Stimulated activated CD8-positive, alpha-beta memory T cell treated with anti-CD3 and anti-CD28 coated beads, Interleukin-15, amount 100 ng/mL, for 48 hours (primary cell): ENCODE results near the gene SLC44A5.
"Not testable (repeated sequence)": the region's sequence is repeated elsewhere in the genome, so short reads cannot be mapped to it uniquely, and the experiment has no call there.

ENCODE experiments used
- DNase-seq, 2 donors: peaks; one replicate each; pipeline ENCODE4 v3.0.0-alpha.2; 2020; ENCODE audit warnings: low read depth in 2 of 2

SLC44A5 gene

DNA sequence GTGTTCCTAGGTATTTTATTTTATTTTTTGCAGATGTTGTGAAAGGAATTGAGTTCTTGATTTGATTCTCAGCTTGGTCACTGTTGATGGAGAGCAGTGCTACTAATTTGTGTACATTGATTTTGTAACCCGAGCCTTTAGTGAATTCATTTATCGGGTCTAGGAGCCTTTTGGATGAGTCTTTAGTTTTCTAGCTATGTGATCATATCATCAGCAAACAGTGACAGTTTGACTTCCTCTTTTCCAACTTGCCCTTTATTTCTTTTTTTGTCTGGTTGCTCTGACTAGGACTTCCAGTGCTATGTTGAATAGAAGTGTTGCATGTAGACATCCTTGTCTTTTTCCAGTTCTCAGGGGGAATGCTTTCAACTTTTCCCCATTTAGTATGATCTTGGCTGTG is 337.8 kb downstream of the SLC44A5 start:
- DNase-seq, result no peak

DNA sequence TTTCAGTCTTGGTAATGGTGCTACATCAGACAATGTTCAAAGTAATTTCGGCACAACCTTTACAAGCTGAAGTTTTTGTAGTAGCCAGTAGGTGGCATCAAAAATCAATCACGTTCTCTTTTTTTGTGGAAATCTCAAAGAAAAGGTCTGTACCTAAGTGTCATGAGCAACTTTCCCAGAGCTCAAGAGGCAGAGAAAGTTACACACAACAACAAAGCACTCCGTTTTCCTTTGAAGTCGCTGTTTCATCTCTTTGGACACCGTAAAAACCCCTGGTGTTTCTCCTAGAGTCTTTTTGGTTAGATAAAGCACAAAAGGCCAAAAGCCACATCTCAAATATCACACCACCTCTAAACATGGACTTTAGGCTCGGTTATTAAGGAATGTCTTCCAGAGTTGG is 345.1 kb downstream of the SLC44A5 start:
- no peak for DNase-seq

DNA sequence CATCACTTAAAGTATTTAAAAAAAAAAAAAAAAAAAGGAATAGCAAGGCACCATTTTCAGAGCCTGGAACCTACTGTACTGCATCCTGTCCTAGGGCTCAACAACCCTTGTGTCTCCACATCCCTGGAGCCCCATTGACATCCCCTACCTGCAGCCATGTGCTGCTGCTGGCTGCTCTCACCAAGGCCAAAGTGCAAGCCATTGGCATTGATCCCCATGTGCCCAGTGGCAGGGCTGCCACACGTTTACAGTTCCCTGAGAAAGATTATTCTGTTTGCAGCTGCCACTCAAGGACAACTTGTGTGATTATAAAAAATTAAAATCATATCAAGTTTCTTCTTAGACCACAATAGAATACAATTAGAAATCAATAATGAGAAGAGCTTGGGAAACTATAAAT is 346.8 kb downstream of the SLC44A5 start:
- no peak for DNase-seq

DNA sequence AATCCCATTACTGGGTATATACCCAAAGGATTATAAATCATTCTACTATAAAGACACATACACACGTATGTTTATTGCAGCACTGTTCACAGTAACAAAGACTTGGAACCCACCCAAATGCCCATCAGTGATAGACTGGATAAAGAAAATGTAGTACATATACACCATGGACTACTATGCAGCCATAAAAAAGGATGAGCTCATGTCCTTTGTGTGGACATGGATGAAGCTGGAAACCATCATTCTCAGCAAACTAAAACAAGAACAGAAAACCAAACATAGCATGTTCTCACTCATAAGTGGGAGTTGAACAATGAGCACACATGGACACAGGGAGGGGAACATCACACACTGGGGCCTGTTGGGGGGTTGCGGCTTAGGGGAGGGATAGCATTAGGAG is 347.3 kb downstream of the SLC44A5 start:
- not testable (repeated sequence) for DNase-seq

DNA sequence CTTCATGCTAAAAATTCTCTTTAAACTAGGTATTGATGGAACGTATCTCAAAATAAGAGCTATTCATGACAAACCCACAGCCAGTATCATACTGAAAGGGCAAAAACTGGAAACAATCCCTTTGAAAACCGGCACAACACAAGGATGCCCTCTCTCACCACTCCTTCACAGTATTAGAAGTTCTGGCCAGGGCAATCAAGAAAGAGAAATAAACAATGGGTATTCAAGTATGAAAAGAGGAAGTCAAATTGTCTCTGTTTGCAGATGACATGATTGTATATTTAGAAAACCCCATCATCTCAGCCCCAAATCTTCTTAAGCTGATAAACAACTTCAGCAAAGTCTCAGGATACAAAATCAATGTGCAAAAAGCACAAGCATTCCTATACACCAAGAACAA is 349.0 kb downstream of the SLC44A5 start:
- not testable (repeated sequence) for DNase-seq

DNA sequence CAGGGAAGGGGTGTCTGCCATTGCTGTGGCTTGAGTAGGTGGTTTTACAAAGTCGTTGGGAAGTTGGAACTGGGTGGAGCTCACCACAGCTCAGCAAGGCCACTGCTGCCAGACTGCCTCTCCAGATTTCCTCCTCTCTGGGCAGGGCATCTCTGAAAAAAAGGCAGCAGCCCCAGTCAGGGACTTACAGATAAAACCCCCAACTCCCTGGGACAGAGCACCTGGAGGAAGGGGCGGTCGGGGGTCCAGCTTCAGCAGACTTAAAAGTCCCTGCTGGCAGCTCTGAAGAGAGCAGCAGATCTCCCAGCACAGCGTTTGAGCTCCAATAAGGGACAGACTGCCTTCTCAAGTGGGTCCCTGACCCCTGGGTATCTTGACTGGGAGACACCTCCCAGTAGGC is 352.6 kb downstream of the SLC44A5 start:
- no peak for DNase-seq

DNA sequence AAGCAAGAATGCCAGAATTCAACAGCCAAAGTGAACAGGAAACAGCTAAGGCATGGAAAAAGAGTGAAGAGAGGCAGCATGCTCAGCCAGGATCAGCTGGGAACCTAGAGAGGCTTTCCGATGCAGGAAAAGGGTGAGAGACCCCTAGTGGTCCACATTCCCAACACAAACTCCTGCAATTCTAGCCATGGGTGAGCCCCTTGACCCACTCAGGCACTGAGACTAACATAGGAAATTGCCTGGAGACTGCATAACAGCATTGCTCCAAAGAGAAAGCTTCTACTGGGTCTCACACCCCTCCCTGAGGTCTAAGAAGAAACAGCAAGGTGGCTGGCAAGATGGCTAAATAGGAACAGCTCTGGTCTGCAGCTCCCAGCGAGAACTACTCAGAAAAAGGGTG is 353.5 kb downstream of the SLC44A5 start:
- no peak for DNase-seq

DNA sequence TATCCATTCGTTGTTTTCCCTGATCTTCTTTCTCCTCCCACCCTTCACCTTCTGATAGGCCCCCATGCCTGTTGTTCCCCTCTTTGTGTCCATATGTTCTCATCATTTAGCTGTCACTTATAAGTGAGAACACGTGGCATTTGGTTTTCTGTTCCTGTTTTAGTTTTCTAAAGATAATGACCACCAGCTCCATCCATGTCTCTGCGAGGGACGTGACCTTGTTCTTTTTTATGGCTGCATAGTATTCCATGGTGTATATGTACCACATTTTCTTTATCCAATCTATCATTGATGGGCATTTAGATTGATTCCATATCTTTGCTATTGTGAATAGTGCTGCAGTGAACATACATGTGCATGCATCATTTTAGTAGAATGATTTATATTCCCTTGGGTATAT is 360.8 kb downstream of the SLC44A5 start:
- not testable (repeated sequence) for DNase-seq

DNA sequence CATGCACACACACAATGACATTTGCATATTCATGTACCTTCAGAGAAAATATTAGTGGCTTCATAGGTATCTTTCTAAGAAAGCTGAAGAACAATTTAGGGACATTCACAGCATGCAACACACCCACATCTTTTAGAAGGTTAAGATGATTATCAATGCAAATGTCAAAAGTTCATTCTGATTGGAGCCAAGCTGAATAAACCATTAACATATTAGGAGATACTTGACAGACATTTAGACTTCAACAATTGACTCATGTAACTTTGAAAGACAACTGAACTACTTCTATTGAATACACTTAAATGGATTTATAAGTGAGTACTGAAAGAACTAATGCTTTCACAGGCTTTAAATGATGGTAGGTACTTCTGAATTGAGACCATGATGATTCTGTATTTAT is 365.7 kb downstream of the SLC44A5 start:
- no peak for DNase-seq

DNA sequence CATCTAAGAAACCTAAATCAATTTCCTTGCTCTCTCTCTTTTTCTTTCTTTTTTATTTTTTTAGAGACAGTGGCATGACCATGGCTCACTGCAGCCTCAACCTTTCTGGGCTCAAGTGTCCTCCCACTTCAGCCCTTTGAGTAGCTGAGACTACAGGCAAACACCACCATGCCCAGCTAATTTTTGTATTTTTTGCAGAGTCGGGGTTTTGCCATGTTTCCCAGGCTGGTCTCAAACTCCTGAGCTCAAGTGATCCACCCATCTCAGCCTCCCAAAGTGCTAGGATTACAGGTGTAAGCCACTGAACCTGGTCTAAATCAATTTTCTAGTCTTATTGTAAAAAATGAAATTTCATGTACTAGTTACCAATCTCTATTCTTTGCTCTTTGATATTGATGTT is 367.8 kb downstream of the SLC44A5 start:
- DNase-seq, result no peak

DNA sequence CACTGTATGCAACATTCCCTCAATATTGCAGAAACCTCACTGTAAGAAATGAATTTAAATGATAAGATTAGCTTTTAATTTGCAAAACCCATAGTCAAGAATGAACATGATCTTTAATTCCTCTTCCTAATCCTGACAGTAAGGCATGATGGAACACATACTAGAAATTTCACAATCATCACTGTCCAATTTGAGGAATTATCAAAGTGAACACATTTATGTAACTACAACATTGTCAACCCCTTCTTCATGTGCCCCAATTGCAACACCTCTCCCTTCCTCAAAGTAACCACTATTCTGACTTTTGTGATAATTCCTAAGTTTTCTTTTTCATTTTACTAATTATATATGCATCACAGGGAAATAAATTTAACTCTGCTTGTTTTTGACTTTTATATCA is 373.6 kb downstream of the SLC44A5 start:
- no peak for DNase-seq

DNA sequence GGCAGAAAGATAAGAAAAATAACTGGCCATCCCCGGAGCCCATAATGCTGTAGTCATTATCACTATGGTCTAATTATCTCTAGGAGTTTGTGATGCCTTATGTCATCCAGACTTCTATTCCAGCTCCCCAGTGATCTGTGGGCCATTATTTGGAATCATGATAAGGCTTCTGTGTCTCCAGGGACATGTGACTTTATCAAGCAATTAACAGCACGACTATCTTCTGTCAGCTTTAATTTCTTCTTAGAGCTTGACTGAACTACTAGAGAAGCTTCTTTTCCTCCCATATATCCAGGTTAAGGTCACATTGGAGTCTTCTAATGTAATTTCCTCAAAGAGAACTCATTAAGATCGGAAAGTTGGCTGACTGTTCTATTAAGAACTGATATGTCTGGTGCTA is 376.4 kb downstream of the SLC44A5 start:
- DNase-seq, result no peak

DNA sequence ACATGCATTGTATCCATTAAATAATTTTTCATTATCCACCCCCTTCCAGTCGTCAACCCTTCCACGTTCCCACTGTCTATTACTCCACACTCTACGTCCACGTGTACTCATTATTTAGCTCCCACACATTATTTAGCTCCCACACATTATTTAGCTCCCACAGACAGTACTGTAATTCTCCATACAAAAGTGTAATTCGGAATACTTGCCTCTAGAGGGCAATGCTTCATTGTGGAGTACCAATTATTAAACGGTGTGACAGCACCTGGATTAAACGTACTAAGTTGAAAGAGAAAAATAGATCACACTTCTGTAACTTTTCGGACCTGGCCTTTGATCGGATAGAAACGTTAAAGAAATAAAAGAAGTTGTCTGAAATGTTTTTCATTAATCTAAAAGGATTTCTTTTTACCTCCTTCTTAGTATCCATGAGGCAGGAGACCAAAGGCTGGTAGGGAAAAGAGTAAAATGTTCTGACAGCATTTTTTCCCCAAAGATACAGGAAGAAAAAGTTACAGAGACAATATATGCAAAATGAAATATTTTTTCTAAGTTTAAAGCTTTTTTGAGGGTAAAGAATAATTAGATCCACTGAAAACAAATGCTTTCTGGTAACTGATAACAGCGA is 377.5 kb downstream of the SLC44A5 start:
- DNase-seq, result no peak

DNA sequence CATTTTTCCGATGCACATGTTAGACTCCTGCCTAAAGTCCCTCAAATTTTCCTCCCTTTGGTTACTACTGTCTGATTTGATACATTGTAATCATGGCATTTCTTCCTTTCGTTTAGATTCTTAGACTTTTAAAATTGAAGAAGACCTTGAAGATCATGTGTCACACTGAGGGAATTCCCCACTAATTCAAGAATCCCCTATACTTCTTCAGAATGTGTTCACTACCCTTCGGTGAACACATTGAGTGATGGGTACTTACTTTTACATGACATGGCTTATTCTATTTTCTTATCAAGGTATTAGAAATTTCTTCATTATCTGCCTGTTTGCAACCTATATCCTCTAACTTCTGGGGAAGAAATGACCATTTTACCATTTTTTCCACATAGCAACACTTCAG is 390.8 kb downstream of the SLC44A5 start:
- DNase-seq, result no peak

DNA sequence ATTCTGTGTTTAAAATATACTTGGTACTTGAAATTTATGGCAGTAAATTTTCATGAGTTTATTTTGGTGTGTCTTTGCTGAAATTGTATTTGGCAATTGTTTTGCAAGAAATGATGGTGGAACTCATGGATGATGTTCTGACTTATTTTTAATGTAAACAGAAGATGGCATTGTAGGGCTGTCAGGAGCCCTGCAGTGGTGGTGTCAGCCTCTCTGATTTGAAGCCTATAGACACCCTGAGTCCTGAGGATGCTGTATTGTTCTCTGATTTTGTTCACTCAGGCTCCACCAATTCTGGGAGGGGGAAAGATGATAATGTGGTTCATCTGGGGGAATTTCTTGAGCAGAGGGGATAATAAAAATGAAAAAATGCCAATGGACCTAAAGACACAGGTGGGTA is 396.9 kb downstream of the SLC44A5 start:
- DNase-seq, result no peak

DNA sequence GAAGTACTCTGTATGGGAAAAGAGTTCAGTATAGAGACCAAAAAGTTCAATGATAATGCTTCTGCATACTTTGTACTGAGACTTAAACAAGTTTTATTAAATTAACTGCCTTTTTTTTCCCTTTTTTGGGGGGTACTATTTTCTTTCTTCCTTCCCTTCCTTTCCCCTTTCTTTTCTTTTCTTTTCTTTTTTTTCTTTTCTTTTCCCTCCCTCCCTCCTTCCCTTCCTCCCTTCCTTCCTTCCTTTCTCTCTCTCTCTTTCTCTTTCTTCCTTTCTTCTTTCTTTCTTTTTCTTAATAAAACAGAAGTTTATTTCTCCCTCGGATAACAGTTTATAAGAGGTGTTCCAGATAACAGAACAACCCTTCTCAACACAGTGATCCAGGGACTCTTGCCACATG is 399.3 kb downstream of the SLC44A5 start:
- DNase-seq, result no peak

DNA sequence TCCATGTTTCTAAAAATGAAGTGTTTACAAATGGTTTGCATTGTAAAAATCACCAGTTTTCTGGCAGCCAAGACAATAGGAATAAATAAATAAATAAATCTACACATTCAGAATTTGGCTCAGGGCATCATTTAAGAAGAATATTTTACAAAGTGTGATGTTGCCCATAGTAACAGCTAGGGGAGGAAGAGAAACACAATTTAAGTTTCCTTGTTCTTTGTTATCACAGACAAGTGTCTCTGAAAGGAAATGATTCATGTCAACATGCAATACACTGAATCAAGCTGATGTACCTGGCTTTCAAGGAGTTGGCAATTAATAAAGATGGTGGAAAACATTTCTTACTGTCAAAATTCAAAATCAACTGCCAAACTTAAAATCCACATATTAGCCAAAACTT is 402.1 kb downstream of the SLC44A5 start:
- DNase-seq, result no peak

DNA sequence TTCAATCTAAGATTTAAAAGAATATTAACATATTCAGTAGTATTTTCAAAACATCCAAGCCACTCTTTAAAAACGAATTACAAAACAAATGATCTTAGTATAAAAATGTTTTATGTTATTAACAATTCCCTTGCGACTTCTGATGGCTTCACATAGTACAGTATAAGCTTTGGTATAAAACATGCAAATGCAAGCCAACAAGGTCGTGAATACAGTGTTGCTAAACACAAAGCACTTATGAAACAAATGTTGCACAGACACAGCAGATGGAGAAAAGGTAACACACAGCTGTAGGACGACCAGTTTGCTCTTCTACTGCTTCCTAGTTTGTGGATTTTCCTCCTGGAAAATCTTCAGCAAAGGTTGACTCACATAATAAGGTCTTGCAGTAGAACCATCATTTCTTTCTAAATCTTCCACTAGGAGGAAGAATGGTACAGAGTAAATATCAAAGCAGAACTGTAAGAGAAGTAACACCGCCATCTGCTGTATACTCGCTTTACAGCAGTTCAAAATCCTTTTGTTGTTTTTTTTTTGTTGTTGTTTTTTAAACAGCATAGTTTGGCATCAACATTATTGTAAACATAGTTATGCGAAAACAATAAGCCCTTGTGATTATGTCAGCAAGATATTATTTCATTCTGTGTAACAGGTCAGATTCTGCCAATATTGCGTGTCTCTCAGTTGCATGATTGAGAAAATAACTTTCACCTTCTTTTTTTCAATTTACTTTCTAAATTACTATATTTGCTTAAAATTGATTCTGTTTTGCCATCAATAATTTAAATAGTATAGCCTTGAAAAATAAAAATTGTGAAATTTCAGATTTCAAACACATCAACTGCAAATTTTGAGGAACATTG is 407.3 kb downstream of the SLC44A5 start:
- no peak for DNase-seq

DNA sequence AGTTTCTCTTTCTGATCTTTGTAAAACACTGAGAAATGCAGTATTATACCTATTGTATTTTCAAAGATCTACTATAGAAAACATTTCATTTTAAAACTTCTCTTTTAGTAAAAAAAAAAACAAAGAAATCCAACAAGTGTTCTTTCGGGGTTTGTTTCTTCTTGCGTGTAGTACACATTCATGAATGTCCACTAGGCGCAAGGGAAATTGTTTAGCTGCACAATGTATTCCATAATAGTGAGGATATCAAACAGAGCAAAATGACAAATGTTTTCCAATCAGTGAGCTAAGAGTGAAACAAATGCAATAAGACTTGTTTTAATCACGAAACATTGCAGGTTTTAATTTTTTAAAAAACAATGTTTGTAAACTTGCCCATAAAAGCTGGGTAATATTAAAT is 408.2 kb downstream of the SLC44A5 start:
- no peak for DNase-seq

DNA sequence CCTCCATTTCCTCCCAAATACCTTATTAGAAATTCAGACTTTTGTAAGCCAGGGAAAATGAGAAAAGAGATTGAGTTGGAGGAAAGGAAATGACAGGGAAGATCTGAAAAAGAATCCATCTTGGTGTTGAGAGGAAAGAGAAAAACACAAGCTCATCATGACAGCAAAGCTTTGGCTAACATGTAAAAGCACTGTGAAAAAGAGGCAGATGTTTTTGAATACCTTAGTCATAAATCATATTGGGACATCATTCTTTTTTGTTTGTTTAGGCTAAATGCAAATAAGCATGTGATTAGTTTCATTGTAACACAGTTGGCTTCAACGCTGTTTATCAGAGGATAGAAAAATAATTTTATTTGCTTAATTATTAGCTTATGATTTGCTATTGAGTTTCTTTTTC is 412.2 kb downstream of the SLC44A5 start:
- no peak for DNase-seq

DNA sequence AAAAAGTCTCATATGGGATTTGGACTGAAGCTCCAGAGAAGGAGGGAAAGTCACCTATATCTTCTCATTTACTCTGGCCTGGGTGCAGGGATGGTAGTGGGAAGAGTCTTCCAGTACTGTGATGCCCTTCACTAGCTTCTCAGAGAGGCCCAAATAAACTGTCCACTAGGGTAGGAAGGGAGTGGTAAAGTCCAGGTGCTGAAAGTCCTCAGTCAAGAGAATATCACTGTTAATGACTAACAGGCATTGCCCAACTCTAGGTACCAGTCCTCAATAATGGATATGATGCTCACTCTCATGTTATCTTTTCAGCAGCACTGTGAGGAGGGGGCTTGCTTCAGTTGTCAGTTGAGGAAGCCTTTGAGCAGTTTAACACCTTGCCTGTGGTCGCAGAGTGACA is 412.8 kb downstream of the SLC44A5 start:
- no peak for DNase-seq

DNA sequence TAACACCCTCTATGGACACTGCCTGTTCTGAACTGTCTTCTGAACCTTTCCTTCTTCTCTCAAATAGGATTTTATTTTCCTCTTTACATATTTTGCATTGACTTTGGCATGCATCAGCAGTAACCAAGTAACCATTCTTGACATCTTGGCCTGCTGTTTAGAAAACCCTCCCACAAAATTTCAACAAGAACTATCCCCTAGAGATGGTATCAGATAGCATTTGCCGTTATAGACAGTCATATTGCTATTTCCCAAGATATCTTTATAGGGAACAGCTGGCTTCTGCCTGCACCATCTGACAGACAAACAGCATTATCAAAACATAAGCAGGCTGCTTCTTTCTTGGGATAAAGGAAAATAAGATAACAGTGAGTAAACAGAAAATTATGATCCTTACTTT is 422.0 kb downstream of the SLC44A5 start:
- no peak for DNase-seq

DNA sequence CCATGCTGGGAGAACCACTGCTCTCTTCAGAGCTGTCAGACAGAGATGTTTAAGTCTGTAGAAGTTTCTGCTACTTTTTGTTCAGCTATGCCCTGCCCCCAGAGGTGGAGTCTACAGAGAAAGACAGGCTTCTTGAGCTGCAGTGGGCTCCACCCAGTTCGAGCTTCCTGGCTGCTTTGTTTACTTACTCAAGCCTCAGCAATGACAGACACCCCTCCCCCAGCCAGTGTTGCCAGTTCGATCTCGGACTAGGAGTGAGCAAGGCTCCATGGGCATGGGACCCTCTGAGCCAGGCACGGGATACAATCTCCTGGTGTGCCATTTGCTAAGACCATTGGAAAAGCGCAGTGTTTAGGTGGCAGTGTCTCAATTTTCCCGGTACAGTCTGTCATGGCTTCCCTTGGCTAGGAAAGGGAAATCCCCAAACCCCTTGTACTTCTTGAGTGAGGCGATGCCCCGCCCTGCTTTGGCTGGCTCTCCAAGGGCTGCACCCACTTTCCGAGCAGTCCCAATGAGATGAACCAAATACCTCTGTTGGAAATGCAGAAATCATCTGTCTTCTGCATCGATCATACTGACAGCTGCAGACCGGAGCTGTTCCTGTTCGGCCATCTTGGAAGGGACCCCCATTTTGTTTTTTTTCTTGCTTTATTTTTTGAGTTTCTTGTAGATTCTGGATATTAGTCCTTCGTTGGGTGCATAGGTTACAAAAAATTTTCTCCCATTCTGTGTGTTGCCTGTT is 429.5 kb downstream of the SLC44A5 start:
- not testable (repeated sequence) for DNase-seq
